ENCODE measurements around the gene LDLRAD4.
A peak's percentile ranks its signal among the peaks of the same experiment; 100 is the strongest.

LDLRAD4 gene

DNA sequence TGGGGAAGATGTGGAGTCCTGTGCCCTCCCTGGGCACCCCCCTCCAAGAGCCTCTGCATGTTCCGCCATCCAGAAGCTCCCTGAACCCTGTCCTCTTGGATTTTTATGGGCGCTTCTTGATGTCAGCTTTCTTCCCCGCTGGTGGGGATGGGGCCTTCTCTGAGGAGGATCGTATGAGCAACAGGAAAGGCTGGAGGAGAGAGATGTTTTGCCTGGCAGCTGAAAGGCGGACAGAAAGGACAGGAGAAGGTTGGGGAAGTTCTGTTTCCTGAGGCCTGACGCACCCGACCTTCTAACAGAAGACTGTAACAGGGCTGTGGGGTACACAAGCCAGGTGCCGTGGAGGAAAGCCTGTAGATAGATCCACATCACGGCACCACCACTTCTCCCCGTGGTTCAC, 238.8 kb downstream of the LDLRAD4 start:
- Histone ChIP-seq H3K9me3 (peaks cover 40% of the 10 kb centered on the region), H3K27ac (peak overlapping the region; percentile 75), H3K27me3 (no peaks in the 10 kb centered on the region), H3K4me2 (peak overlapping the region; percentile 87), H3K4me1 (peaks cover 87% of the 10 kb centered on the region), H3K4me3 (no peak overlapping the region), H3K36me3 (peaks cover 66% of the 10 kb centered on the region), H3K9ac (peak overlapping the region; percentile 56; the same call in 1 of the 2 replicates), H4K20me1 (peaks cover 37% of the 10 kb centered on the region)
- no peak for TF ChIP-seq Cebpa-rat (IDR thresholded peaks at IDR 0.05)

DNA sequence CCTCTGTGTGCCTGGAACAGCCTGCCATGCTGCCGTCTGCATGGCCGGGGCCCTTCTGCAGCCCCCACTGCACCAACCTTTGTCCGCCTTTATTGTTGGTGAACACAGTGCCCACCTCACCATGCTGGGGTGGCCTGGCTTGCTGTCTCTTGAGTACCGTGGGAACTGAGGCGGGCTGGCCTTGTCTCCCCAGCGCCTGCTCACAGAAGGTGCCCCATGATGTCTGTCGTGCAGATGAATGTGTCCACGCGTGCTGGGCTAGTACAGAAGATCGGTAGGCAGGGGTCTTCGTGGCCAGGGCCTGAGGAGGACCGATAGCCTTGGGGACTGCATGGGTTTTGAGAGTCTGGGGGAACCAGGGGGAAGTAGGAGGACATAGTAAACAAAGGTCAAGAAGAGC, 242.4 kb downstream of the LDLRAD4 start:
- Histone ChIP-seq H3K9ac (no peak overlapping the region), H3K4me1 (peaks cover 81% of the 10 kb centered on the region), H3K36me3 (peaks cover 44% of the 10 kb centered on the region), H3K9me3 (peaks cover 40% of the 10 kb centered on the region), H4K20me1 (peaks cover under 1% of the 10 kb centered on the region; the same call in 1 of the 2 replicates), H3K4me3 (0 out of 2 replicates have a peak overlapping the region, but pooled peaks have one; percentile 8), H3K27ac (peak overlapping the region; percentile 90), H3K27me3 (no peaks in the 10 kb centered on the region), H3K4me2 (peak overlapping the region; percentile 90)
- no peak for TF ChIP-seq Cebpa-rat (IDR thresholded peaks at IDR 0.05)

DNA sequence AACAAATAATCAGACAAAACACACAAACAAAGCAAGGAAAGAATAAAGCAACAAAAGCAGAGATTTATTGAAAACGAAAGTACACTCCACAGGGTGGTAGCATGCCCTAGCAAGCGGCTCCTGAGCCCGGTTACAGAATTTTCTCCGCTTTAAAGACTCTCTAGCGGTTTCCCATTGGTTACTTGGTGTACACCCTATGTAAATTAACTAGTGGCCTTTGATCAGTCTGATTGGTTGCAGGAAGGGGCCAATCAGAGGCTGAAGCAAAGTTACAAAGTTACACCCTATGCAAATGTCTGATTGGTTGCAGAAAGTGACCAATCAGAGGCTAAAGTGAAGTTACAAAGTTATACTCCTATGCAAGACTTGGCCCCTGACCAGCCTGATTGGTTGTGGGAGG, 242.9 kb downstream of the LDLRAD4 start:
- no peak for TF ChIP-seq Cebpa-rat (IDR thresholded peaks at IDR 0.05)
- Histone ChIP-seq H3K27me3 (no peaks in the 10 kb centered on the region), H3K4me1 (peaks cover 81% of the 10 kb centered on the region), H3K27ac (peak overlapping the region; percentile 90), H3K36me3 (peaks cover 44% of the 10 kb centered on the region), H3K9me3 (peaks cover 40% of the 10 kb centered on the region), H3K4me2 (peak overlapping the region; percentile 90), H3K9ac (no peak overlapping the region), H4K20me1 (no peaks in the 10 kb centered on the region), H3K4me3 (peak overlapping the region; percentile 2; the same call in 1 of the 2 replicates)

DNA sequence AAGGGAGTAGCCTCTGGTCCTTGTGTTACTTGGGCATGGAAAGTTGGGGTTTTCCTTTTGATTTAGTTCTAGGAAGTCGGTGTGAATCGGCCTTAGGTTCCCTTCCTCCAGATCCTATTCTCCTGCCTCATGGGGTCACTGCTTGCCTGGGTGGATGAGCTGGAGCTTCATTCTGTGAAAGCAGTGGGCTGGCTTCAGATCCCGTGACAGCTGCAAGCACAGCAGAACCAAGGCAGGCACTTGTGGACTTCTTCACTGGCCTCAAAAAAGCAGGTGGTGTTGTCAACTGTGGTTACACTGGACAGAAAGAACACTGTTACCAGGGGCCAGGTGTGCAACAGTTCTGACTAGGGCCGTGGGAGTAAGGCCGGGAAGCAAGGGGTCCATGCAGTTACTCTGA, 243.4 kb downstream of the LDLRAD4 start:
- Histone ChIP-seq H3K4me3 (peak overlapping the region; percentile 2; the same call in 1 of the 2 replicates), H3K4me2 (peak overlapping the region; percentile 90), H3K4me1 (peaks cover 81% of the 10 kb centered on the region), H3K36me3 (peaks cover 43% of the 10 kb centered on the region), H3K27ac (peak overlapping the region; percentile 90), H4K20me1 (no peaks in the 10 kb centered on the region), H3K27me3 (no peaks in the 10 kb centered on the region), H3K9ac (peak overlapping the region; percentile 60; the same call in 1 of the 2 replicates), H3K9me3 (peaks cover 42% of the 10 kb centered on the region)
- no peak for TF ChIP-seq Cebpa-rat (IDR thresholded peaks at IDR 0.05)

DNA sequence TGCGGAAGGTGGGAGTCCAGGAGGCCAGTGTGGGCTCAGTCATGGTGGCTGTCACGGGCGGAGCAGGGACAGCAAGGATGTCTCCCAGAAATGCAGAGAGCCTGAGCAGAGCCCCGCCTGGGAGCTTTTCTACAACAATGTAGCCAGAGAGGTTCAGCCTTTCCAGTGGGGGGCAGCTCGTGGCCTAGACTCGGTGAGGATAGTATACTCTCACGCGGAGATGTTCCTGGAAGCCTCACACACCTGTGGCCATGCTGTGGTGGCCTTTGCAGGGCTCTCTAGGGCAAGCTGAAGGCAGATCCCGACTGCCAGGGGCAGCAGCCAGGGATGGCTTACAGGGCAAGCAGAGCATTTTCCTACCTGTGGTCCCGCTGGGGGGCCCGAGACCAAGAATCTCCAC, 244.1 kb downstream of the LDLRAD4 start:
- Histone ChIP-seq H3K4me2 (peak overlapping the region; percentile 90), H4K20me1 (no peaks in the 10 kb centered on the region), H3K9ac (peak overlapping the region; percentile 60), H3K4me3 (no peak overlapping the region; the same call in 1 of the 2 replicates), H3K9me3 (peaks cover 46% of the 10 kb centered on the region), H3K27me3 (no peaks in the 10 kb centered on the region), H3K27ac (peak overlapping the region; percentile 90), H3K4me1 (peaks cover 77% of the 10 kb centered on the region), H3K36me3 (peaks cover 39% of the 10 kb centered on the region)
- no peak for TF ChIP-seq Cebpa-rat (IDR thresholded peaks at IDR 0.05)

DNA sequence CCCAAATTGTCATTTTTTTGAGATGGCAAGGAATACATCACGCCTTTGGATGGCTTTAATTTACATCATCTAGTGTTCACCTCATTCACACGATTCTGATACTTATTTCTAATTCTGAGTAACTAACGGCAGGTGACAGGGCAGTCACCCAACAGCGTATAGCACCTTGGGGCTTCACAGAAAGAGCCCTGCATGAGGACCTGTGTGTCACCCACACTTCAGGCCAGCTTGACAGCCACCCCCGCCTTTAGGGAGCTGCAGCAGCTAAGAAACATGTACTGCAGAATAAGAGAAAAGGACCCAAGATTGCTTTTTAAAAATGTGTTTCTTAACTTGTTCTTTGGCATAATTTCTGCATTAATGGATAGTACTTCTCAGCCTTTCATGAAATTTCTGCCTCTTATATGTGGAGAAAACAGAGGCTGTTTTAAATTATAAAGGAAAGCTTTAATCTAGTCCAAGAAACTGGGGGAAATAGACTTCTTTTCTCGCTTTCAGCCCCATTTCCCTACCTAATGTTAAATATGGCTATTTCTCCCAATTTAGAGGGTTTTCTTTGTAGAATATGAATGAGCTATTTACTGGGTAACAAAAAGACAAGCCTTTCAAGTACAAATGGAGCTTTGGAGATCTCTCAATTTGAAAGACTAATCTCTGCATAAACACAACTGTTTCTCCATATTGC, 245.1 kb downstream of the LDLRAD4 start:
- peak overlapping the region; percentile 60 for H3K9ac ChIP-seq
- H3K4me2 ChIP-seq = peak overlapping the region; percentile 90
- peaks cover 32% of the 10 kb centered on the region for H3K36me3 ChIP-seq
- H3K9me3 ChIP-seq = peaks cover 41% of the 10 kb centered on the region
- no peak for TF ChIP-seq Cebpa-rat (IDR thresholded peaks at IDR 0.05)
- H3K27ac ChIP-seq = peak overlapping the region; percentile 90
- no peaks in the 10 kb centered on the region for H4K20me1 ChIP-seq
- peaks cover 73% of the 10 kb centered on the region for H3K4me1 ChIP-seq
- H3K4me3 ChIP-seq = no peak overlapping the region
- H3K27me3 ChIP-seq = no peaks in the 10 kb centered on the region

DNA sequence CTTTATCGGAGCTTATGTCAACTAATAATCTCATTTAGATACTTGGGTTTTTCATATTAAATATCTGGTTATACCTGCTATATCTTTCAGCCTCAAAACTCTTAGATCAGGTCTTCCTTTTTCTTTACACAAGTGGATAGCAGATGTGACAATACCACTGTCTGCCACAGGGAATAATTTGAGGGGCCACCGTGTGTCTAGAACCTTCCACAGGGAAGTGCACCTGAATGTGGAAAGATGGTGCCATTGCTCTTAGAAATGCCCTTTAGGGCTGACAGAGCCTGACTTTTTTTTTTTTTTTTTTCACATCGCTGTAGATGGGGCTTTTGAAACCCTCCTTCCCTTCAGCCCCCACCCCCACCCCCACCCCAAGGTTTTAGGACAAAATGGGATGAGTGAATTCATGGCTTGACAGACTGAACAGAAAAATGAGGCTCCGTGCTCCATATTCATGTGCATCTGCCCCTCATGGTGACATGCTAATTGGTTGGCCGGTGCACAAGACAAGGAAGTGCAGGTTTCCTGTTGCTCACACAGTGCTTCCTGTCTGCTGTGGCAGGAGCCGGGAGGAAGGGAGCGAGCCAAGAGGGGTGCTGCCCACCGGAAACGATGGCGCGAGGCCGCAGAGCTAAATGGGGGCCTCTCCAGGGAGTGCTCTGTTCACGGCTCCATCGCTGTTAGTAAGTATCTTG, 246.0 kb downstream of the LDLRAD4 start:
- Histone ChIP-seq H3K27ac (peak overlapping the region; percentile 90), H3K36me3 (peaks cover 23% of the 10 kb centered on the region), H3K4me1 (peaks cover 73% of the 10 kb centered on the region), H3K4me3 (peak overlapping the region; percentile 57), H3K4me2 (peak overlapping the region; percentile 90), H3K27me3 (no peaks in the 10 kb centered on the region), H3K9me3 (peaks cover 32% of the 10 kb centered on the region), H3K9ac (peak overlapping the region; percentile 70), H4K20me1 (no peaks in the 10 kb centered on the region)
- TF ChIP-seq Cebpa-rat (IDR thresholded peaks at IDR 0.05) = no peak

DNA sequence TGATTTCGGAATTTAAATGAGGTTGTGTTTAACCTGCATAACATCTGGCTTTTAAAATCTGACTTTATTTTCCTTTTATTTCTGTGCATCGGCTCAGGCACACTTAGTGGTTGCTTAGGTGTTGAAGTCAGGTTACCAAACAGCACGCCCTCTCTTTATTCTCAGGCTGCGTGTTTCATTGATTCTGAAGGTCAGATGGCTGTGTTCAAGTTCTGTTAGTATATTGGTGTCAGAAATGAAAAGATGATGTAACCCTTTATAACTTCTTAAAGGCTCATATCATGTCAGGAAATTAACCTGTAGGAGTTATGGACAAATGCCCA, 246.5 kb downstream of the LDLRAD4 start:
- no peaks in the 10 kb centered on the region for H3K27me3 ChIP-seq
- peaks cover 73% of the 10 kb centered on the region for H3K4me1 ChIP-seq
- peaks cover 27% of the 10 kb centered on the region for H3K9me3 ChIP-seq
- H3K9ac ChIP-seq = peak overlapping the region; percentile 70
- peak overlapping the region; percentile 90 for H3K27ac ChIP-seq
- H3K36me3 ChIP-seq = peaks cover 21% of the 10 kb centered on the region
- no peak for TF ChIP-seq Cebpa-rat (IDR thresholded peaks at IDR 0.05)
- peak overlapping the region; percentile 57 for H3K4me3 ChIP-seq
- H3K4me2 ChIP-seq = peak overlapping the region; percentile 90
- H4K20me1 ChIP-seq = no peaks in the 10 kb centered on the region

DNA sequence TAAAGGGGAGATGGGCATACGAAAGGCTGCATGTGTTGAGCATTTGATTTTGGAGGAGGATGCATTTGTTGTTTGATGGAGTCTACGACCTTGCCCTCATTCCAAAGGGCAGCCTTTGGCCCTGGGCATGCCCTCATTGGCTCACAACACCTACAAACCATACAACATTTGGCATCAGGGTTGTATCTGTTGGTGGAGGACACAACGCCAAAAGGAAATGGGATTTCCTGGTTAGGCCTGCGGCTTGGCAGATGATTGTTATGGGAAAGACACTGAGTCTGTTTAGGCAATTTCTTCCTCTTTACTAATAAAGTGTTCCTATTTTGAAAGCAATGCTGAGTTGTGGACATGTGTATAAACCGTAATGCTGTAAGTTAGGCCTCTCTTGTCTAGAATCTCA, 246.9 kb downstream of the LDLRAD4 start:
- no peak for TF ChIP-seq Cebpa-rat (IDR thresholded peaks at IDR 0.05)

More for the DNA sequence above, 246.9 kb downstream of the LDLRAD4 start:
- peak overlapping the region; percentile 90 for H3K4me2 ChIP-seq
- H3K4me1 ChIP-seq = peaks cover 73% of the 10 kb centered on the region
- no peaks in the 10 kb centered on the region for H3K27me3 ChIP-seq
- H3K27ac ChIP-seq = peak overlapping the region; percentile 90
- H3K36me3 ChIP-seq = peaks cover 22% of the 10 kb centered on the region
- H3K4me3 ChIP-seq = peak overlapping the region; percentile 57
- peaks cover 3% of the 10 kb centered on the region; the same call in 1 of the 2 replicates for H4K20me1 ChIP-seq
- peaks cover 23% of the 10 kb centered on the region; the same call in 1 of the 2 replicates for H3K9me3 ChIP-seq
- H3K9ac ChIP-seq = peak overlapping the region; percentile 70

Data from BLaER1 (cell line).